Caco-2 (cell line): ENCODE results near the gene APOE. TPM values are rescaled to one million over a fixed set of nuclear protein-coding genes. Genes with fewer than 3 reads are reported as not detected.
"Not testable (repeated sequence)": the region's sequence is repeated elsewhere in the genome, so short reads cannot be mapped to it uniquely, and the experiment has no call there.

Experiments
- BruUV-seq: library from RNA; stranded (reverse); fragments of 400-500 nt; replicated peaks from 2 replicates; lab custom pipeline; 2021; lab: Mats Ljungman, UMichigan
- CTCF ChIA-PET: fragments of 300-600 bp; sonication (Branson Sonifier 250); formaldehyde crosslinking; loops from one replicate; lab custom pipeline; 2022; ENCODE audit warnings: antibody characterized with exemption; lab: Charles Lee
- POLR2A ChIA-PET: fragments of 300-600 bp; sonication (Branson Sonifier 250); formaldehyde crosslinking; loops from one replicate; lab custom pipeline; 2022; ENCODE audit warnings: antibody characterized with exemption; lab: Charles Lee
- DNase-seq, 2 experiments: peaks; one replicate each; pipeline versions ENCODE4 v3.0.0 to v3.0.0-alpha.2; 2020 to 2022
- H3K27me3 ChIP-seq: replicated peaks from 2 replicates; pipeline ENCODE4 v1.6.0; 2011; ENCODE audit warnings: low read length; ENCODE audit not compliant: control insufficient read depth, insufficient read depth
- H3K36me3 ChIP-seq: 2 replicates; pipeline ENCODE4 v1.5.1; 2011; ENCODE audit warnings: low read length; ENCODE audit not compliant: control insufficient read depth, insufficient read depth
- H3K4me1 ChIP-seq: fragments of 250-450 bp; sonication (Bioruptor Pico); 2 replicates; pipeline ENCODE4 v1.5.1; 2020; ENCODE audit warnings: mild to moderate bottlenecking
- H3K4me3 ChIP-seq: 2 replicates; pipeline ENCODE4 v1.5.1; 2011; ENCODE audit warnings: low read depth, mild to moderate bottlenecking, control low read depth, low read length
- H3K9me3 ChIP-seq: fragments of 250-450 bp; sonication (Bioruptor Pico); 2 replicates; pipeline ENCODE4 v1.5.1; 2020; ENCODE audit warnings: mild to moderate bottlenecking, moderate library complexity
- H3K27ac Mint-ChIP-seq: one replicate; pipeline ENCODE4 v1.8.0; 2022; ENCODE audit warnings: mixed read lengths; ENCODE audit not compliant: unreplicated experiment
- H3K27me3 Mint-ChIP-seq: one replicate; pipeline ENCODE4 v1.8.0; 2022; ENCODE audit warnings: mixed read lengths; ENCODE audit not compliant: insufficient read depth, unreplicated experiment
- H3K36me3 Mint-ChIP-seq: one replicate; pipeline ENCODE4 v1.8.0; 2022; ENCODE audit warnings: mild to moderate bottlenecking, mixed read lengths; ENCODE audit not compliant: insufficient read depth, unreplicated experiment
- H3K4me1 Mint-ChIP-seq: one replicate; pipeline ENCODE4 v1.8.0; 2022; ENCODE audit warnings: low read depth, mixed read lengths; ENCODE audit not compliant: unreplicated experiment
- H3K4me3 Mint-ChIP-seq: one replicate; pipeline ENCODE4 v1.8.0; 2022; ENCODE audit warnings: mild to moderate bottlenecking, moderate library complexity, mixed read lengths; ENCODE audit not compliant: unreplicated experiment
- H3K9me3 Mint-ChIP-seq: one replicate; pipeline ENCODE4 v1.8.0; 2022; ENCODE audit warnings: mixed read lengths; ENCODE audit not compliant: unreplicated experiment
- CTCF ChIP-seq, 2 experiments: fragments of 200-600 bp in 1 of 2; IDR thresholded peaks; 1 replicate in 1 of 2; 2 replicates in 1 of 2; pipeline versions ENCODE4 v1.5.1 to v1.8.0; 2011 to 2022; ENCODE audit warnings: antibody characterized with exemption in 1 of 2, control low read depth in 1 of 2, inconsistent platforms in 1 of 2, low read depth in 1 of 2, low read length in 1 of 2, mild to moderate bottlenecking in 1 of 2, moderate library complexity in 1 of 2; ENCODE audit not compliant: insufficient read depth in 1 of 2, severe bottlenecking in 1 of 2, unreplicated experiment in 1 of 2
- intact Hi-C: fragments of 100-400 bp; cut with micrococcal nuclease; formaldehyde crosslinking; loops from one replicate; pipeline ENCODE4 v1.10.0; 2022; ENCODE audit not compliant: unreplicated experiment
- total RNA-seq: library from RNA; stranded (reverse); gene quantifications from 2 replicates; pipeline ENCODE4 v1.2.3, GENCODE V29; 2022

Gene APOE
- total RNA-seq, 1 experiment from 2014 or later: 1,404 TPM

- no peaks in the 10 kb centered on the region for H3K9me3 ChIP-seq
- no peaks in the 10 kb centered on the region for H3K27me3 ChIP-seq
- ChIA-PET POLR2A (no interaction called here), CTCF (no interaction called here)
- H3K36me3 ChIP-seq: peaks cover 7% of the 10 kb centered on the region
- BruUV-seq: TSS peak; percentile 62
- Mint-ChIP-seq H3K36me3 (peaks cover 86% of the 10 kb centered on the region), H3K4me1 (peaks cover 11% of the 10 kb centered on the region), H3K4me3 (peak overlapping the region; percentile 54), H3K9me3 (no peaks in the 10 kb centered on the region), H3K27ac (peak overlapping the region; percentile 74), H3K27me3 (no peaks in the 10 kb centered on the region)
- peak; percentile 40 to 64 for DNase-seq
- TF ChIP-seq CTCF (IDR thresholded peaks at IDR 0.05; ENCODE audit: insufficient read depth in 1 of 2, low read depth in 1 of 2, low read length in 1 of 2, severe bottlenecking in 1 of 2, unreplicated experiment in 1 of 2): no peak
- H3K4me3 ChIP-seq: no peak overlapping the region
- intact Hi-C loops: no loop called here
- peaks cover 22% of the 10 kb centered on the region for H3K4me1 ChIP-seq
Measured at GRCh38 chr19:44878120-44878865, 27.3 kb upstream of the APOE start.

- peaks cover 34% of the 10 kb centered on the region for H3K4me1 ChIP-seq
- Mint-ChIP-seq H3K27ac (peak overlapping the region; percentile 83), H3K27me3 (no peaks in the 10 kb centered on the region), H3K36me3 (peaks cover 82% of the 10 kb centered on the region), H3K9me3 (no peaks in the 10 kb centered on the region), H3K4me3 (no peak overlapping the region), H3K4me1 (peaks cover 17% of the 10 kb centered on the region)
- intact Hi-C loops: no loop called here
- no peak for DNase-seq
- H3K4me3 ChIP-seq: no peak overlapping the region
- H3K27me3 ChIP-seq: no peaks in the 10 kb centered on the region
- BruUV-seq: no TSS peak
- POLR2A ChIA-PET: interaction anchor here (0.5 to 0.6 kb wide), 2 partner anchors 21 to 148 kb away, joined by 3 to 6 read pairs; no protein-coding TSS in a partner anchor
- CTCF ChIA-PET: interaction anchor here (0.6 kb wide), 1 partner anchor 75 kb away, joined by 3 read pairs; no protein-coding TSS in a partner anchor
- no peaks in the 10 kb centered on the region for H3K9me3 ChIP-seq
- peaks cover 7% of the 10 kb centered on the region for H3K36me3 ChIP-seq
- no peak for TF ChIP-seq CTCF (IDR thresholded peaks at IDR 0.05; ENCODE audit: insufficient read depth in 1 of 2, low read depth in 1 of 2, low read length in 1 of 2, severe bottlenecking in 1 of 2, unreplicated experiment in 1 of 2)
Measured at GRCh38 chr19:44879309-44880065, 26.1 kb upstream of the APOE start.

GRCh38 chr19:44882063-44882462, 23.5 kb upstream of the APOE start:
- H3K9me3 ChIP-seq: no peaks in the 10 kb centered on the region
- peak overlapping the region; percentile 6 for H3K27ac Mint-ChIP-seq
- no peaks in the 10 kb centered on the region for H3K27me3 ChIP-seq
- H3K4me3 Mint-ChIP-seq: no peak overlapping the region
- DNase-seq: no peak
- no peak for TF ChIP-seq CTCF (IDR thresholded peaks at IDR 0.05; ENCODE audit: insufficient read depth in 1 of 2, low read depth in 1 of 2, low read length in 1 of 2, severe bottlenecking in 1 of 2, unreplicated experiment in 1 of 2)
- intact Hi-C loops: no loop called here
- ChIA-PET CTCF (no interaction called here), POLR2A (no interaction called here)
- H3K4me1 Mint-ChIP-seq: peaks cover 19% of the 10 kb centered on the region
- H3K4me1 ChIP-seq: peaks cover 35% of the 10 kb centered on the region
- no peaks in the 10 kb centered on the region for H3K27me3 Mint-ChIP-seq
- peaks cover 77% of the 10 kb centered on the region for H3K36me3 Mint-ChIP-seq
- BruUV-seq: no TSS peak
- H3K9me3 Mint-ChIP-seq: no peaks in the 10 kb centered on the region
- H3K4me3 ChIP-seq: no peak overlapping the region
- H3K36me3 ChIP-seq: peaks cover 6% of the 10 kb centered on the region; the same call in 1 of the 2 replicates

GRCh38 chr19:44882619-44883397, 22.8 kb upstream of the APOE start:
- DNase-seq, H3K4me3 Mint-ChIP-seq, intact Hi-C loops, H3K9me3 Mint-ChIP-seq, H3K27me3 Mint-ChIP-seq, H3K27me3 ChIP-seq, H3K9me3 ChIP-seq, H3K36me3 ChIP-seq, BruUV-seq, H3K4me3 ChIP-seq: not testable (repeated sequence)
- CTCF ChIA-PET: interaction anchor here (0.6 to 1.3 kb wide), 2 partner anchors 34 to 98 kb away, joined by 3 to 6 read pairs; no protein-coding TSS in a partner anchor
- POLR2A ChIA-PET: interaction anchor here (0.6 kb wide), 1 partner anchor 36 kb away, joined by 3 read pairs; no protein-coding TSS in a partner anchor
- Mint-ChIP-seq H3K27ac (peak overlapping the region; percentile 6), H3K4me1 (peaks cover 19% of the 10 kb centered on the region), H3K36me3 (peaks cover 78% of the 10 kb centered on the region)
- H3K4me1 ChIP-seq: peaks cover 35% of the 10 kb centered on the region
